Osteocyte (in vitro differentiated cells): Measurements from ENCODE around the gene TMIE. TPM values are rescaled to one million over a fixed set of nuclear protein-coding genes. Genes with fewer than 3 reads are reported as not detected.

Experiments
- DNase-seq: peaks from one replicate; pipeline ENCODE4 v3.0.0; 2021; ENCODE audit warnings: mixed read lengths; ENCODE audit not compliant: unreplicated experiment; ENCODE audit errors: extremely low spot score
- H3K27ac Mint-ChIP-seq: one replicate; pipeline ENCODE4 v1.8.0; 2021; ENCODE audit warnings: mild to moderate bottlenecking, mixed read lengths; ENCODE audit not compliant: unreplicated experiment
- H3K27me3 Mint-ChIP-seq: one replicate; pipeline ENCODE4 v1.8.0; 2021; ENCODE audit warnings: mixed read lengths; ENCODE audit not compliant: unreplicated experiment
- H3K36me3 Mint-ChIP-seq: one replicate; pipeline ENCODE4 v1.8.0; 2021; ENCODE audit warnings: mixed read lengths; ENCODE audit not compliant: unreplicated experiment
- H3K4me1 Mint-ChIP-seq: one replicate; pipeline ENCODE4 v1.8.0; 2021; ENCODE audit warnings: mixed read lengths; ENCODE audit not compliant: unreplicated experiment
- H3K4me3 Mint-ChIP-seq: one replicate; pipeline ENCODE4 v1.8.0; 2021; ENCODE audit warnings: mild to moderate bottlenecking, moderate library complexity, mixed read lengths; ENCODE audit not compliant: unreplicated experiment
- H3K9me3 Mint-ChIP-seq: one replicate; pipeline ENCODE4 v1.8.0; 2021; ENCODE audit warnings: mixed read lengths; ENCODE audit not compliant: unreplicated experiment
- total RNA-seq: library from RNA; stranded (reverse); gene quantifications from 2 replicates; pipeline ENCODE4 v1.2.1, GENCODE V29; 2021
- TF ChIP-seq, protein P1 (sequence below): fragments of 200-600 bp; sonication (generic); IDR thresholded peaks from 2 replicates; pipeline ENCODE4 v1.5.0; 2021; ENCODE audit warnings: antibody characterized with exemption, mild to moderate bottlenecking, moderate library complexity

TMIE gene
- total RNA-seq, 1 donor from 2014 or later: not detected

- TF ChIP-seq, protein P1, sequence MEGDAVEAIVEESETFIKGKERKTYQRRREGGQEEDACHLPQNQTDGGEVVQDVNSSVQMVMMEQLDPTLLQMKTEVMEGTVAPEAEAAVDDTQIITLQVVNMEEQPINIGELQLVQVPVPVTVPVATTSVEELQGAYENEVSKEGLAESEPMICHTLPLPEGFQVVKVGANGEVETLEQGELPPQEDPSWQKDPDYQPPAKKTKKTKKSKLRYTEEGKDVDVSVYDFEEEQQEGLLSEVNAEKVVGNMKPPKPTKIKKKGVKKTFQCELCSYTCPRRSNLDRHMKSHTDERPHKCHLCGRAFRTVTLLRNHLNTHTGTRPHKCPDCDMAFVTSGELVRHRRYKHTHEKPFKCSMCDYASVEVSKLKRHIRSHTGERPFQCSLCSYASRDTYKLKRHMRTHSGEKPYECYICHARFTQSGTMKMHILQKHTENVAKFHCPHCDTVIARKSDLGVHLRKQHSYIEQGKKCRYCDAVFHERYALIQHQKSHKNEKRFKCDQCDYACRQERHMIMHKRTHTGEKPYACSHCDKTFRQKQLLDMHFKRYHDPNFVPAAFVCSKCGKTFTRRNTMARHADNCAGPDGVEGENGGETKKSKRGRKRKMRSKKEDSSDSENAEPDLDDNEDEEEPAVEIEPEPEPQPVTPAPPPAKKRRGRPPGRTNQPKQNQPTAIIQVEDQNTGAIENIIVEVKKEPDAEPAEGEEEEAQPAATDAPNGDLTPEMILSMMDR: no peak
- Mint-ChIP-seq H3K9me3 (no peaks in the 10 kb centered on the region), H3K4me3 (no peak overlapping the region), H3K4me1 (no peaks in the 10 kb centered on the region), H3K36me3 (no peaks in the 10 kb centered on the region), H3K27ac (no peak overlapping the region), H3K27me3 (peaks cover 33% of the 10 kb centered on the region)
- DNase-seq: peak; percentile 83
These were observed 55.5 kb downstream of the TMIE start for GRCh38 chr3:46756642-46757041.

- Mint-ChIP-seq H3K27ac (no peak overlapping the region), H3K36me3 (peaks cover 3% of the 10 kb centered on the region), H3K4me3 (no peak overlapping the region)
These were observed 58.3 kb downstream of the TMIE start for GRCh38 chr3:46759239-46760167.

More at GRCh38 chr3:46759239-46760167, 58.3 kb downstream of the TMIE start:
- Mint-ChIP-seq H3K4me1 (no peaks in the 10 kb centered on the region), H3K9me3 (peaks cover 12% of the 10 kb centered on the region), H3K27me3 (peaks cover 45% of the 10 kb centered on the region)
- no peak for DNase-seq
- TF ChIP-seq, protein P1: no peak

Other genes with a start within 250 kb of the TMIE start
- gene LTF, start 236.5 kb upstream of the TMIE start, total RNA-seq: not detected in 2 replicates
- not detected in 2 replicates for gene RTP3, start 203.4 kb upstream of the TMIE start, total RNA-seq
- gene LRRC2, start 135.1 kb upstream of the TMIE start, total RNA-seq: 1.2 and 1.5 TPM in 2 replicates
- gene FAM240A, start 88.9 kb upstream of the TMIE start, total RNA-seq: not detected in 2 replicates
- gene ALS2CL, start 7.7 kb upstream of the TMIE start, total RNA-seq: 0.99 and 1.4 TPM in 2 replicates
- not detected in 2 replicates for gene PRSS50, start 16.5 kb downstream of the TMIE start, total RNA-seq
- gene MYL3, start 162.1 kb downstream of the TMIE start, total RNA-seq: 1.6 and 3.0 TPM in 2 replicates
- 12.9 and 15.4 TPM in 2 replicates for gene PTH1R, start 176.3 kb downstream of the TMIE start, total RNA-seq